A549 (cell line): ENCODE data around the gene EFCAB14.

Experiments used
- CEBPB ChIP-seq, 2 experiments: fragments of >200 bp in 1 of 2; sonication (Bioruptor Twin) in 1 of 2; formaldehyde crosslinking in 1 of 2; IDR thresholded peaks; 2 replicates each; pipeline ENCODE4 v1.6.1; 2012 to 2016
- CTCF ChIP-seq: fragments of >200 bp; sonication (Bioruptor Twin); formaldehyde crosslinking; IDR thresholded peaks from 3 replicates; pipeline ENCODE4 v1.5.1; 2016
- JUN ChIP-seq, 2 experiments: fragments of >200 bp; sonication (Bioruptor Twin); formaldehyde crosslinking; IDR thresholded peaks; 2 replicates in 1 of 2; 3 replicates in 1 of 2; pipeline ENCODE4 v1.6.1; 2016 to 2017
- MAX ChIP-seq: IDR thresholded peaks from 2 replicates; pipeline ENCODE4 v1.6.1; 2012

GRCh38 chr1:46652321-46653100 is 66.4 kb downstream of the EFCAB14 start:
- TF ChIP-seq JUN (IDR thresholded peaks at IDR 0.05) (no peak), CTCF (no peak), CEBPB (IDR thresholded peaks at IDR 0.05) (no peak), MAX (no peak)
